SU-DHL-6 (cell line): ENCODE measurements around the gene ACTN4.

Experiments used
- CTCF ChIP-seq: fragments of 200-600 bp; sonication (generic); IDR thresholded peaks from one replicate; pipeline ENCODE4 v1.5.1; 2017; ENCODE audit warnings: antibody characterized with exemption, mild to moderate bottlenecking, low read length, moderate library complexity; ENCODE audit not compliant: insufficient read depth, poor library complexity, severe bottlenecking
- EZH2phosphoT487 ChIP-seq: fragments of 200-600 bp; sonication (generic), shearing (Covaris generic); conservative IDR thresholded peaks from 2 replicates; pipeline ENCODE4 v1.6.1; 2018; ENCODE audit warnings: mild to moderate bottlenecking, antibody characterized with exemption, low read length, moderate library complexity, mixed read lengths

DNA sequence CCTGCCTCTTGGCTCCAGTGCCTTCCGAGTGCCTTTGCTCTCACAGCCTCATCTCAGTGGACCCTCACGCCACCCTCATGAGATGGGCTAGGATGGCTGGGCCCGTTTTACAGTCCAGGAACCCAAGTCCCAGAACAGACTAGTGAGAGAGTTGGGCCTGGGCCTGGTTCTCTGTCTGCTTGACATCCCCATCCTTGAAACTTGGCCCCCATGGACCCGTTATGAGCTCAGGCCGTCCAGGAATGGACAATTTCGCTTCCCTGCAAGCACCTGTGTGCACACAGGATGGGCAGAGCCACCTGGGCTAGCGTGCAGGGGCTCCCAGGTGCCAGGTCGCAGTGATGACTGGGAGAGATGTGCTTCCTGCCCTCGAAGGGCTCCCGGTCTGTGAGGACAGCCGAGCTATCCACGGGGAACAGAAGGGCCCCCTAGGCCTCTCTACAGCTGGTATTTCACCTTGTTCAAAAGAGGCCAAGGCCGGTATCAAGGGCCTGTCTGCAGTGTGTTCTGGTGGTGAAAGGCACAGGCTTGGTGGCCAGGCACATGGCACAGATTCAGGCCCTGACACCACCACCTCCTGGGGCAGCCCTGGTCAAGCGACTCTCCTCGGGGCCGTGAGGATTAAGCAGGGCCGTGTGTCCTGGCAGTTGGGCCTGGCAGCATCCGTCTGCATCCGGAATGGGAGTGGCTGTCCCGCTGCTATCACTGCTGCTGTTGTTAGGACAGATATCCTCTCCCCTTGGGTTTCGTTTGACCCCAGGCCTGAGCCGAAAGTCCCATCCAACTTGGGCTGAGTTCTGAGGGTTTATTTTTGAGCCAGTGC lies 58.0 kb downstream of the ACTN4 start:
- TF ChIP-seq CTCF (no peak), EZH2phosphoT487 (no peak)
